SK-N-MC (cell line): ENCODE data around the gene LGR5.

Experiments
- EZH2 ChIP-seq: fragments of 200-600 bp; sonication (generic); IDR thresholded peaks from one replicate; pipeline ENCODE4 v1.6.1; 2017; ENCODE audit warnings: antibody characterized with exemption
- POLR2AphosphoS5 ChIP-seq: IDR thresholded peaks from 2 replicates; pipeline ENCODE4 v1.6.1; 2012; ENCODE audit warnings: mild to moderate bottlenecking, low read depth, low read length, borderline replicate concordance

- no peak for TF ChIP-seq POLR2AphosphoS5
- TF ChIP-seq EZH2, result no peak
These were observed 113.3 kb downstream of the LGR5 start for GRCh38 chr12:71552728-71553501.
